ENCODE data around the gene SLC25A23.

Gene SLC25A23

DNA sequence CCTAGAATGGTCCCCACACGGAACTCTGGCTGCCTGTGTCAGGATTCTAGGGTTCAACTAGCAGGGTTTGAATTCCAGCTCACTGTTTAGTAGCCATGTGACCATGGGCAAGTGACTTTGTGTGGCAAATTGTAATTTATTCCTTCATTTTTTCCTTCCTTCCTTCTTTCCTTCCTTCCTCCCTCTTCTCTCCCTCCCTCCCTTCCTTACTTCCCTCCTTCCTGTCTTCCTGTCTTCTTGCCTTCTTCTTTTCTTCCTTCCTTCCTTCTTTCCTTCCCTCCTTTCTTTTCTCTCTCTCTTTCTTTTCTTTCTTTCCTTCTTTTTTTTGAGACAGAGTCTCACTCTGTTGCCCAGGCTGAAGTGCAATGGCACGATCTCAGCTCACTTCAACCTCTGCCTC is 30.5 kb upstream of the SLC25A23 start:
- no peak for TF ChIP-seq POLR2A (IDR thresholded peaks at IDR 0.05; ENCODE audit: low read length)
- no peak for TF ChIP-seq GATA1 (IDR thresholded peaks at IDR 0.05; ENCODE audit: low read depth, low read length)
- no peak for DNase-seq

DNA sequence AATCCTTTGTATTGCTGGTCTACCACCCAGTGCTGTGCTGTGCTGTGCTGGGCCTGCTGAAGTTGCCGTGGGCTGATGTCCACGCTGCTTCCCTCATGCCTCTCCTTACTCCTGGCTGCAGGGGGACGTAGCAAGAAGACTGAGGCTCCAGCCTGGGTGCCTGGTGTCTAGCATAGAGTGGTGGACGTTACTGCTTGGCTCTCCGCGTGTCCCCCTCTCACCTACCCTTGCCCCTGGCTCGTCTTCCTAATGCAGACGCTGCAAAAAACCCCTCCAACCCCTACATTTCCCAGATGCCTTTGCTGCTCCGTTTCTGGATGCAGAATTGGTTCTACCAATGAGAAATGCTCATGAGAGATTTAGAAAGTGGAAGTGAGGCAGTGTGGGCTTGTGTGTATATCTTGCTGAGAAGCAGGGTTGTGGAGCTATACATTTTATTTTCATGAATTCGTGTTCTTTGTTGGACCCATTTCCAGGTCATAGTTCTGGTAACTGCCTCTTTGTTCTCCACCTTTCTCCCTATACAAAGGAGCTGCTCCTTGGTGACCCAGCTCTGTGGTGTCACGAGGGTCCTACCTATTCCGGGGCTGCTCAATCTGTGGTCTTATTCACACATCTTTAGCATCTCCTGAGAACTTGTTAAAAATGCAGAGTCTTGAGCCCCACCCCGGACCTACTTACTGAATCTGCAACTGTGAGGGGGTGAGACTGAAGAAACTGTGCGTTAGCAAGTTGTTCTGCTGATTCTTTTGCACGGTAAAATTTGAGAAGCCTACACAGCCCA is 29.9 kb upstream of the SLC25A23 start:
- TF ChIP-seq POLR2A (IDR thresholded peaks at IDR 0.05; ENCODE audit: low read length) (no peak), GATA1 (IDR thresholded peaks at IDR 0.05; ENCODE audit: low read depth, low read length) (no peak)
- DNase-seq = no peak

GRCh38 chr19:6484831-6485230 is 25.2 kb upstream of the SLC25A23 start:
- DNase-seq = no peak
- TF ChIP-seq POLR2A (IDR thresholded peaks at IDR 0.05; ENCODE audit: low read length) = no peak
- TF ChIP-seq GATA1 (IDR thresholded peaks at IDR 0.05; ENCODE audit: low read depth, low read length) = no peak

DNA sequence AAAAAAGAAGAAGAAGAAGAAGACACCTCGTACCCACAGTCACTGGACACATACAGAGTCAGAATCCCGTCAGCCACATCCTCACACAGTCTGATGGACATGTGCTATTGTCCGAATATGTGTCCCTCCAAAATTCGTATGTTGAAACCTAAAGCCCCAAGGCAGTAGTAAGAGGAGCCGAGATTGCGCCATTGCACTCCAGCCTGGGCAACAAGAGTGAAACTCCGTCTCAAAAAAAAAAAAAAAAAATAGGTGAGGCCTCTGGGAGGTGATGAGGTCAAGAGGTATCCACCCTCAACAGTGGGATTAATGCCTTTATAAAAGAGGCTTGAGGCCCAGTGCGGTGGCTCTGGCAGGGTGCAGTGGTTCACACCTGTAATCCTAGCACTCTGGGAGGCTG is 24.6 kb upstream of the SLC25A23 start:
- DNase-seq = no peak
- TF ChIP-seq GATA1 (IDR thresholded peaks at IDR 0.05; ENCODE audit: low read depth, low read length) (no peak), POLR2A (IDR thresholded peaks at IDR 0.05; ENCODE audit: low read length) (no peak)

- no peak for TF ChIP-seq GATA1 (IDR thresholded peaks at IDR 0.05; ENCODE audit: low read depth, low read length)
- TF ChIP-seq POLR2A (IDR thresholded peaks at IDR 0.05; ENCODE audit: low read length) = no peak
These were observed 23.6 kb upstream of the SLC25A23 start for GRCh38 chr19:6483235-6483634.

GRCh38 chr19:6482343-6482686 is 22.7 kb upstream of the SLC25A23 start:
- no peak for DNase-seq
- no peak for TF ChIP-seq POLR2A (IDR thresholded peaks at IDR 0.05; ENCODE audit: low read length)
- TF ChIP-seq GATA1 (IDR thresholded peaks at IDR 0.05; ENCODE audit: low read depth, low read length) = no peak

More at GRCh38 chr19:6483235-6483634, 23.6 kb upstream of the SLC25A23 start:
- no peak for DNase-seq

- TF ChIP-seq GATA1 (IDR thresholded peaks at IDR 0.05; ENCODE audit: low read depth, low read length) = no peak
- TF ChIP-seq POLR2A (IDR thresholded peaks at IDR 0.05; ENCODE audit: low read length) = no peak
- no peak for DNase-seq
These were observed 22.1 kb upstream of the SLC25A23 start, which contains the start of gene DENND1C for GRCh38 chr19:6481541-6482342. Gene DENND1C (minus strand): TSS chr19:6481787. CDS start chr19:6481695, 92 bp downstream.

DNA sequence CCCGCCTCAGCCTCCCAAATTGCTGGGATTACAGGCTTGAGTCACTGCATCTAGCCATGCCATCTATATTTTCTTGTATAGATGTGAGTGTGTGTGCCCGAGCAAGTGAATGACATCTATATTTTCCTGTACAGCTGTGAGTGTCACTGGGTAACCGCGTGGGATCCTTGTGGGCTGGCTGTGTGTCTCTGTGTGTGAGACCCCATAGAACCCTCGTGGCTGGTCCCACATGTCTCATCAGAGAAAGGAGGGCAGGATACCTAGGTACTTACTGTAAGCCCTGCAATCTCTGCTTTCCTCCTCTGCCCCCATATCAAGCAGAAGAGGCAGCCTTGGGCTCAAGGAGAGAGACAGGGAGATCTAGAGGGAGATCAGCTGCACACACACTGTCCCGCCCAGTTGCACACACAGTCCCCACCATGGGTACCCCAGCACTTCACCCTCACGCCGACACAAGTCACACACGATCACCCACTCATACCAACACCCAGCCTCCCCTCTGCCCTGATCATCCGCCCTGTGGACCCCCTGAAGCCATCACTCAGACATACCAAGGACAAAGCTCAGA is 21.3 kb upstream of the SLC25A23 start:
- no peak for DNase-seq
- no peak for TF ChIP-seq GATA1 (IDR thresholded peaks at IDR 0.05; ENCODE audit: low read depth, low read length)
- TF ChIP-seq POLR2A (IDR thresholded peaks at IDR 0.05; ENCODE audit: low read length) = no peak

DNA sequence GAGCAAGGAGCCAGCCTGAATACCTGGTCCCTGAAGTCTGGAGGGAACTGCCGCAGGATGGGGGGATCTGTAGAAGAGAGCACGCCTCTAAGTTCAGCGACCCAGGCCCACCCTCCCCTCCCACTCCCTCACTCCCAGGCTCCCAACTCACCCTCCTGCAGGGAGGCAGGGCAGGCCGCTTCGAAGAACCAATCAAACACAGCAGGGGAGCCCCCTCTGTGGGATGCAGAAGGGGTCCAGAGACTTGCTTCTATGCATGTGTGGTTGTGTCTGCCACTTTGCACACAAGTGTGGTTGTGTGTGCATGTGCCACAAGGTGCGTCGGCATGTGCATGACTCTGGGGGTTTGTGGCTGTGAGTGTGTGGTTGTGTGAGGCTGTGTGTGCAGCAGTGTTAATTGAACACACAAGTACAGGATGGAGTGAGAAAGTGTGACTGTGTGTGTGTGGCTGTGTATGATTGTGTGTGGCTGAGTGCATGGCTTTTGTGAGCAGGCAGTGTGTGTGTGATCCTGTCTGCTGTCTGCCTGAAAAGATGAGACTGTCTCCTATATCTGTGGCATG is 20.3 kb upstream of the SLC25A23 start:
- no peak for DNase-seq
- TF ChIP-seq GATA1 (IDR thresholded peaks at IDR 0.05; ENCODE audit: low read depth, low read length) (no peak), POLR2A (IDR thresholded peaks at IDR 0.05; ENCODE audit: low read length) (no peak)

DNA sequence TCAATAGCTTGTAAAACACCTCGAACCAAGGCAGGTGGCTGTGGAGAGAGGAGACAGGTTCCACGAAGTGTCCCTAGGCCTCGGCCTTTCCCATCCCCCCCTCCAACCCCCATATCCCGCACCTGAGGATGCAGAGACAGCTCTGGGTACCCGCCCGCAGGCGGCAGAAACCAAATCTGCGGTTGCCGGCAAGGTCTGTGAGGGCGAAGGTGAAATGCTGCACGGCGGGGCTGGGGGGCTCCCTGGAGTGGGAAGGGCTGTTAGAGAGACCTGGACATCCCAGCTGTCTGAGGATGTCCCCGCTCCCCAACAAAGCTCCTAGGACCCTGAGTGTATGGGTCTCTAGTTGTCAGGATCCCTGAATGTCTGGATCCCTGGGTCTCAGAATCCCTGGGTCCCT is 19.2 kb upstream of the SLC25A23 start:
- no peak for DNase-seq

GRCh38 chr19:6476896-6477431 is 17.4 kb upstream of the SLC25A23 start:
- no peak for TF ChIP-seq GATA1 (IDR thresholded peaks at IDR 0.05; ENCODE audit: low read depth, low read length)

More for the DNA sequence above, 19.2 kb upstream of the SLC25A23 start:
- TF ChIP-seq GATA1 (IDR thresholded peaks at IDR 0.05; ENCODE audit: low read depth, low read length) = no peak
- no peak for TF ChIP-seq POLR2A (IDR thresholded peaks at IDR 0.05; ENCODE audit: low read length)

DNA sequence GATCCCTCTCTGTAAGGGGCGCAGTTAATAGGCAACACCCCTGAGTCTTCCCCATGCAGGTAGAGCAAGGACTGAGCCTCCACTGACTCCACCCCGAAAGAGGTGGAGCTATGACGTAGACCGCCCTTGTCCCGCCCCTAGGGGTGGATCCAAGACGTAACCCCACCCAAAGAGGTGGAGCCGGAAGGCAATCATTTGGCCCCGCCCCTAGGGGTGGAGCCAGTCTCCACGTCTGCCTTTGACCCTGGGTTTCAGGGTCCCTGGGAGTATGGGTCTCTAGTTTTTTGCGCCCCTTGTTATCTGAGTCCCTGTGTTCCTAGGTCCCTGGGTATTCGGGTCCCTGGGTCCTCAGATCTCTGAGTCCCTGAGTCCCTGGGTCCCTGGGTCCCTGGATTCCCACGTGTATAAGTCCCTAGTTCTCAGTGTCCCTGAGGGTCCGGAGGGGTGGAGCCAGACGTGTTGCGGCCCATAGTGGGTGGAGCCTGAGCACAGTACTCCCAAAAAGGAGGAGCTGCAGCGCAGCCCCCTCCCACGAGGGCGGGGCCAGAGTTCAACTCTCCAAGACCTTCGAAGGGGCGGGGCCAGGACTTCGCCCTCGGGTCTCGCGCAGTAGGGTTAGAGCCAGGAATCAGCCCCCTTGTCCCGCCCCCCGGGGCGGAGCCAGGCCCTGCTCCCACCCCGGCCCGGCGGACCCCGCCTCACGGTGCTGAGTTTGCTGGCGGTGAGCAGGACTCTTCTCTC is 16.7 kb upstream of the SLC25A23 start:
- DNase-seq = peak; percentile 36 to 60
- no peak for TF ChIP-seq POLR2A (IDR thresholded peaks at IDR 0.05; ENCODE audit: low read length)
- no peak for TF ChIP-seq GATA1 (IDR thresholded peaks at IDR 0.05; ENCODE audit: low read depth, low read length)

More at GRCh38 chr19:6476896-6477431, 17.4 kb upstream of the SLC25A23 start:
- DNase-seq = no peak
